H1 (cell line): ENCODE data around the gene CACNA1D. TPM values are rescaled to one million over a fixed set of nuclear protein-coding genes. Genes with fewer than 3 reads are reported as not detected.

Source experiments
- CTCF ChIA-PET: fragments of 300-600 bp; sonication (Branson Sonifier 250); formaldehyde crosslinking; loops from one replicate; lab custom pipeline; 2021; ENCODE audit not compliant: partially characterized antibody; lab: Charles Lee
- POLR2A ChIA-PET: fragments of 300-600 bp; sonication (Branson Sonifier 250); formaldehyde crosslinking; loops from one replicate; lab custom pipeline; 2021; ENCODE audit warnings: inconsistent platforms; ENCODE audit not compliant: partially characterized antibody; lab: Charles Lee
- DNase-seq, 2 experiments: peaks; one replicate each; pipeline versions ENCODE4 v3.0.0 to v3.0.0-alpha.2; 2010 to 2022; ENCODE audit warnings: low spot score in 2 of 2, low read depth in 1 of 2, mixed read lengths in 1 of 2
- FAIRE-seq: peaks from 2 replicates; lab custom pipeline; 2011; peaks lifted over from hg19 to GRCh38; lab: Jason Lieb, UNC
- H2AFZ ChIP-seq: 2 replicates; pipeline ENCODE4 v1.8.1; 2012; ENCODE audit warnings: low read length, inconsistent platforms
- H2AK5ac ChIP-seq: 2 replicates; pipeline ENCODE4 v1.6.1; 2013; ENCODE audit warnings: low read depth, low read length
- H2BK120ac ChIP-seq: replicated peaks from 2 replicates; pipeline ENCODE3; 2013; ENCODE audit warnings: low read depth, low read length, inconsistent platforms
- H2BK12ac ChIP-seq: 2 replicates; pipeline ENCODE4 v1.6.1; 2013; ENCODE audit warnings: low read depth, low read length
- H2BK15ac ChIP-seq: 2 replicates; pipeline ENCODE4 v1.6.1; 2013; ENCODE audit warnings: low read length
- H2BK20ac ChIP-seq: 2 replicates; pipeline ENCODE4 v1.6.1; 2013; ENCODE audit warnings: low read length
- H2BK5ac ChIP-seq: 2 replicates; pipeline ENCODE4 v1.6.1; 2013; ENCODE audit warnings: low read depth, low read length
- H3K14ac ChIP-seq: 2 replicates; pipeline ENCODE4 v1.6.1; 2013; ENCODE audit warnings: inconsistent platforms; ENCODE audit not compliant: insufficient read length
- H3K18ac ChIP-seq: 2 replicates; pipeline ENCODE4 v1.6.1; 2013; ENCODE audit warnings: low read length; ENCODE audit errors: extremely low read depth
- H3K23ac ChIP-seq: 2 replicates; pipeline ENCODE4 v1.6.1; 2013; ENCODE audit warnings: inconsistent platforms; ENCODE audit not compliant: insufficient read length
- H3K23me2 ChIP-seq: 2 replicates; pipeline ENCODE4 v1.6.1; 2013; ENCODE audit warnings: low read depth, low read length
- H3K27ac ChIP-seq: 2 replicates; pipeline ENCODE4 v1.6.1; 2011; ENCODE audit warnings: low read depth, low read length, inconsistent platforms
- H3K27me3 ChIP-seq, 4 experiments: replicated peaks in 1 of 4; 1 replicate in 1 of 4; 2 replicates in 3 of 4; pipeline versions ENCODE4 v1.6.1 to v1.8.1; 2011 to 2013; ENCODE audit warnings: low read length in 3 of 4, mild to moderate bottlenecking in 3 of 4, inconsistent platforms in 2 of 4, mixed read lengths in 2 of 4, moderate library complexity in 1 of 4; ENCODE audit not compliant: control insufficient read depth in 3 of 4, insufficient read depth in 3 of 4; ENCODE audit errors: extremely low read depth in 1 of 4
- H3K36me3 ChIP-seq, 4 experiments: 2 replicates each; pipeline versions ENCODE4 v1.6.1 to v1.8.1; 2011 to 2013; ENCODE audit warnings: mild to moderate bottlenecking in 4 of 4, low read length in 3 of 4, moderate library complexity in 2 of 4, control low read depth in 1 of 4, inconsistent platforms in 1 of 4; ENCODE audit not compliant: insufficient read depth in 4 of 4, control insufficient read depth in 2 of 4
- H3K4ac ChIP-seq: replicated peaks from 2 replicates; pipeline ENCODE3; 2013; ENCODE audit warnings: low read length, low read depth, mixed read lengths, inconsistent platforms; ENCODE audit not compliant: insufficient read length
- H3K4me1 ChIP-seq, 4 experiments: replicated peaks in 1 of 4; 1 replicate in 1 of 4; 2 replicates in 3 of 4; pipeline versions ENCODE4 v1.6.1 to v1.8.1; 2011 to 2013; ENCODE audit warnings: low read length in 3 of 4, inconsistent platforms in 2 of 4, mixed read lengths in 1 of 4; ENCODE audit not compliant: insufficient read depth in 4 of 4, control insufficient read depth in 3 of 4
- H3K4me2 ChIP-seq, 2 experiments: 2 replicates each; pipeline versions ENCODE4 v1.6.1 to v1.8.1; 2011 to 2013; ENCODE audit warnings: low read depth in 2 of 2, low read length in 2 of 2, control low read depth in 1 of 2, inconsistent platforms in 1 of 2, mild to moderate bottlenecking in 1 of 2; ENCODE audit not compliant: insufficient read depth in 1 of 2
- H3K4me3 ChIP-seq, 4 experiments: fragments of 200-600, 300-600 bp in 1 of 4; sonication (generic), shearing (Covaris generic), sonication (Bioruptor Twin) in 1 of 4; 2 replicates each; pipeline versions ENCODE4 v1.5.1 to v1.8.1; 2011 to 2016; ENCODE audit warnings: low read length in 4 of 4, low read depth in 3 of 4, control low read depth in 2 of 4, inconsistent platforms in 2 of 4, mild to moderate bottlenecking in 2 of 4, mixed read lengths in 1 of 4, moderate library complexity in 1 of 4; ENCODE audit not compliant: insufficient read depth in 2 of 4; ENCODE audit errors: extremely low read depth in 1 of 4
- H3K56ac ChIP-seq: replicated peaks from 2 replicates; pipeline ENCODE3; 2013; ENCODE audit warnings: low read depth, mild to moderate bottlenecking, mixed read lengths, low read length, inconsistent platforms; ENCODE audit not compliant: insufficient read length
- H3K79me1 ChIP-seq: 2 replicates; pipeline ENCODE4 v1.6.1; 2013; ENCODE audit warnings: low read depth, low read length, control low read depth
- H3K79me2 ChIP-seq, 2 experiments: 2 replicates each; pipeline versions ENCODE4 v1.6.1 to v1.8.1; 2012 to 2013; ENCODE audit warnings: low read length in 2 of 2, mild to moderate bottlenecking in 2 of 2, inconsistent platforms in 1 of 2; ENCODE audit not compliant: insufficient read depth in 2 of 2, control insufficient read depth in 1 of 2
- H3K9ac ChIP-seq, 4 experiments: replicated peaks in 1 of 4; 1 replicate in 1 of 4; 2 replicates in 3 of 4; pipeline versions ENCODE4 v1.6.1 to v1.8.1; 2011 to 2013; ENCODE audit warnings: low read depth in 3 of 4, low read length in 3 of 4, control low read depth in 2 of 4, mild to moderate bottlenecking in 2 of 4, moderate library complexity in 2 of 4, inconsistent platforms in 1 of 4; ENCODE audit errors: extremely low read depth in 1 of 4
- H3K9me3 ChIP-seq, 2 experiments: 2 replicates each; pipeline versions ENCODE4 v1.6.1 to v1.8.1; 2012 to 2013; ENCODE audit warnings: mild to moderate bottlenecking in 2 of 2, moderate library complexity in 2 of 2, control low read depth in 1 of 2, inconsistent platforms in 1 of 2, low read depth in 1 of 2, low read length in 1 of 2, mixed read lengths in 1 of 2; ENCODE audit not compliant: insufficient read depth in 2 of 2
- H4K20me1 ChIP-seq, 2 experiments: replicated peaks in 1 of 2; 2 replicates each; pipeline versions ENCODE3 to v1.8.1; 2011 to 2013; ENCODE audit warnings: inconsistent platforms in 2 of 2, low read length in 2 of 2, mild to moderate bottlenecking in 1 of 2; ENCODE audit not compliant: insufficient read depth in 2 of 2, control insufficient read depth in 1 of 2
- H4K5ac ChIP-seq: 2 replicates; pipeline ENCODE4 v1.6.1; 2013; ENCODE audit warnings: low read length, low read depth, mixed read lengths, inconsistent platforms; ENCODE audit not compliant: insufficient read length
- H4K8ac ChIP-seq: 2 replicates; pipeline ENCODE4 v1.8.0; 2013; ENCODE audit warnings: mild to moderate bottlenecking, moderate library complexity, low read length, inconsistent platforms; ENCODE audit not compliant: insufficient read depth; ENCODE audit errors: extremely low read depth
- H4K91ac ChIP-seq: replicated peaks from 2 replicates; pipeline ENCODE3; 2013; ENCODE audit warnings: low read length, mixed read lengths, inconsistent platforms; ENCODE audit not compliant: insufficient read length
- CBX8 ChIP-seq: fragments of 300-800, 300-1000 bp; sonication (generic); IDR thresholded peaks from 2 replicates; pipeline ENCODE4 v1.7.1; 2016; ENCODE audit warnings: low read depth, low read length, borderline replicate concordance
- CTCF ChIP-seq, 3 experiments: IDR thresholded peaks; 1 replicate in 2 of 3; 2 replicates in 1 of 3; pipeline versions ENCODE4 v1.5.1 to v1.6.1; 2011; ENCODE audit warnings: low read length in 3 of 3, mild to moderate bottlenecking in 3 of 3, inconsistent platforms in 2 of 3, low read depth in 1 of 3, moderate library complexity in 1 of 3; ENCODE audit not compliant: insufficient read depth in 1 of 3; ENCODE audit errors: control extremely low read depth in 1 of 3
- HDAC6 ChIP-seq: IDR thresholded peaks from one replicate; pipeline ENCODE4 v1.7.1; 2012; ENCODE audit warnings: low read depth, mild to moderate bottlenecking, inconsistent platforms, low read length, moderate library complexity
- KDM1A ChIP-seq: fragments of 200-600, 300-600 bp; sonication (generic); IDR thresholded peaks from 2 replicates; pipeline ENCODE4 v1.7.1; 2016; ENCODE audit warnings: mild to moderate bottlenecking, low read length, borderline replicate concordance
- KDM5A ChIP-seq: fragments of 200-600 bp; IDR thresholded peaks from 2 replicates; pipeline ENCODE4 v1.7.1; 2012; ENCODE audit warnings: mild to moderate bottlenecking, low read length, inconsistent platforms, mixed read lengths
- RNF2 ChIP-seq: fragments of 200-900, 300-1000 bp; sonication (generic); IDR thresholded peaks from 2 replicates; pipeline ENCODE4 v1.7.1; 2016; ENCODE audit warnings: borderline replicate concordance, low read depth, mild to moderate bottlenecking, antibody characterized with exemption, low read length; ENCODE audit not compliant: poor library complexity, severe bottlenecking; ENCODE audit errors: missing control alignments
- TAF1 ChIP-seq: IDR thresholded peaks from 2 replicates; pipeline ENCODE4 v1.6.1; 2011; ENCODE audit warnings: mild to moderate bottlenecking, low read depth, low read length
- TAF7 ChIP-seq: optimal IDR thresholded peaks from 2 replicates; pipeline ENCODE3; 2011; ENCODE audit warnings: low read depth, mild to moderate bottlenecking, inconsistent platforms, low read length, moderate library complexity, borderline replicate concordance
- TBP ChIP-seq: IDR thresholded peaks from 2 replicates; pipeline ENCODE4 v1.6.1; 2011; ENCODE audit warnings: low read depth, low read length, improper control_type of control experiment
- WGBS, 2 experiments: shearing (Covaris generic) in 1 of 2; methylation state at CpG; one replicate each; pipeline versions ENCODE4 v1.1.6 to v1.1.7; 2013 to 2015; ENCODE audit warnings: low lambda C conversion rate in 2 of 2, mixed read lengths in 2 of 2, inconsistent platforms in 1 of 2, low coverage in 1 of 2, missing lambda C conversion rate in 1 of 2; ENCODE audit not compliant: insufficient replicate concordance in 2 of 2, insufficient coverage in 1 of 2, insufficient read length in 1 of 2; ENCODE audit errors: extremely low coverage in 1 of 2, missing lambda C conversion rate in 1 of 2; 5-methylcytosine and 5-hydroxymethylcytosine counted together
- polyA plus RNA-seq, 7 experiments: library from polyadenylated mRNA; depleted of rRNA in 3 of 7; stranded (reverse) in 5 of 7; unstranded in 2 of 7; fragments of >200 nt in 5 of 7; fragments of 200-250 nt in 2 of 7; gene quantifications; 1 replicate in 5 of 7; 2 replicates in 1 of 7; 4 replicates in 1 of 7; pipeline versions ENCODE4 v1.2.1 to v1.2.3, GENCODE V29; 2011 to 2013; ENCODE audit warnings: missing spikeins in 2 of 7, mixed read lengths in 2 of 7
- total RNA-seq: library from RNA; stranded (reverse); fragmentation: NEBNext Ultra II Directional; extraction: Animal tissue kit (Norgen Biotek cat#: 25700); gene quantifications from 2 replicates; pipeline ENCODE4 v1.2.1, GENCODE V29; 2021

CACNA1D gene
- total and polyA plus RNA-seq, 2 of the 8 experiments (the other 6 are each of a cell fraction or from before 2014, with no cell fraction given), result 2.0 to 2.9 TPM

- no peak for FAIRE-seq
- no peak overlapping the region for H3K4me2 ChIP-seq
These were observed 49.9 kb downstream of the CACNA1D start for GRCh38 chr3:53544357-53544756.

More at GRCh38 chr3:53544357-53544756, 49.9 kb downstream of the CACNA1D start:
- Histone ChIP-seq H4K5ac (no peak overlapping the region), H3K4me3 (no peak overlapping the region), H2BK120ac (no peak overlapping the region), H3K36me3 (no peaks in the 10 kb centered on the region), H4K91ac (no peak overlapping the region), H3K18ac (no peak overlapping the region), H3K79me2 (no peaks in the 10 kb centered on the region), H2BK20ac (no peak overlapping the region), H4K8ac (no peak overlapping the region), H3K23me2 (no peaks in the 10 kb centered on the region), H2AK5ac (no peak overlapping the region), H2BK15ac (no peak overlapping the region), H3K23ac (no peak overlapping the region), H3K79me1 (no peaks in the 10 kb centered on the region), H4K20me1 (no peaks in the 10 kb centered on the region), H2BK12ac (no peak overlapping the region), H3K4ac (no peak overlapping the region), H3K56ac (no peak overlapping the region), H3K14ac (no peak overlapping the region), H2BK5ac (no peak overlapping the region), H3K27me3 (no peaks in the 10 kb centered on the region), H3K27ac (no peak overlapping the region), H2AFZ (no peak overlapping the region), H3K9ac (no peak overlapping the region), H3K9me3 (no peaks in the 10 kb centered on the region), H3K4me1 (no peaks in the 10 kb centered on the region; a peak in 1 of 7 replicates)
- TF ChIP-seq KDM5A (no peak), CBX8 (no peak), TAF7 (no peak), CTCF (IDR thresholded peaks at IDR 0.05; ENCODE audit: control extremely low read depth in 1 of 3, insufficient read depth in 1 of 3, low read depth in 1 of 3, low read length in 3 of 3) (no peak), RNF2 (no peak), KDM1A (no peak), TBP (no peak), HDAC6 (no peak), TAF1 (no peak)
- 80% methylated on average over 3 of the region's 3 CpGs; no CpG with 5 or more reads in 1 of the 2 experiments for WGBS, 2 experiments
- no peak for DNase-seq
- POLR2A ChIA-PET, result no interaction called here
- CTCF ChIA-PET, result interaction anchor here (1.1 to 1.5 kb wide), 2 partner anchors 17 to 31 kb away, joined by 3 to 5 read pairs; no protein-coding TSS in a partner anchor
